ENCODE data around the gene DCTN2.

GRCh38 chr12:57522011-57522886 is 24.7 kb downstream of the DCTN2 start, which contains the start of gene MBD6:
- TF ChIP-seq FOXM1 (IDR thresholded peaks at IDR 0.05; ENCODE audit: borderline replicate concordance): no peak
- no peak for TF ChIP-seq BHLHE40 (IDR thresholded peaks at IDR 0.05; ENCODE audit: borderline replicate concordance)
- no peak for TF ChIP-seq SP1 (IDR thresholded peaks at IDR 0.05)
- no peak for TF ChIP-seq HDGF (IDR thresholded peaks at IDR 0.05; ENCODE audit: borderline replicate concordance)
- no peak for TF ChIP-seq ELF4 (IDR thresholded peaks at IDR 0.05)
- TF ChIP-seq FOXK2 (IDR thresholded peaks at IDR 0.05): no peak
- TF ChIP-seq NFRKB (IDR thresholded peaks at IDR 0.05): no peak
- TF ChIP-seq SUZ12 (IDR thresholded peaks at IDR 0.05): no peak
- TF ChIP-seq FOXA1 (IDR thresholded peaks at IDR 0.05): no peak
- TF ChIP-seq TARDBP (IDR thresholded peaks at IDR 0.05): no peak
- no peak for TF ChIP-seq ZNF384 (IDR thresholded peaks at IDR 0.05)
- no peak for TF ChIP-seq LEF1 (IDR thresholded peaks at IDR 0.05; ENCODE audit: borderline replicate concordance)
- TF ChIP-seq L3MBTL2 (conservative IDR thresholded peaks at IDR 0.05): peak; percentile 31; the same call in 1 of the 2 replicates
- TF ChIP-seq PKNOX1 (IDR thresholded peaks at IDR 0.05): no peak; the same call in none of the 2 replicates
